ENCODE results near the gene MAP7D3.

Gene MAP7D3

DNA sequence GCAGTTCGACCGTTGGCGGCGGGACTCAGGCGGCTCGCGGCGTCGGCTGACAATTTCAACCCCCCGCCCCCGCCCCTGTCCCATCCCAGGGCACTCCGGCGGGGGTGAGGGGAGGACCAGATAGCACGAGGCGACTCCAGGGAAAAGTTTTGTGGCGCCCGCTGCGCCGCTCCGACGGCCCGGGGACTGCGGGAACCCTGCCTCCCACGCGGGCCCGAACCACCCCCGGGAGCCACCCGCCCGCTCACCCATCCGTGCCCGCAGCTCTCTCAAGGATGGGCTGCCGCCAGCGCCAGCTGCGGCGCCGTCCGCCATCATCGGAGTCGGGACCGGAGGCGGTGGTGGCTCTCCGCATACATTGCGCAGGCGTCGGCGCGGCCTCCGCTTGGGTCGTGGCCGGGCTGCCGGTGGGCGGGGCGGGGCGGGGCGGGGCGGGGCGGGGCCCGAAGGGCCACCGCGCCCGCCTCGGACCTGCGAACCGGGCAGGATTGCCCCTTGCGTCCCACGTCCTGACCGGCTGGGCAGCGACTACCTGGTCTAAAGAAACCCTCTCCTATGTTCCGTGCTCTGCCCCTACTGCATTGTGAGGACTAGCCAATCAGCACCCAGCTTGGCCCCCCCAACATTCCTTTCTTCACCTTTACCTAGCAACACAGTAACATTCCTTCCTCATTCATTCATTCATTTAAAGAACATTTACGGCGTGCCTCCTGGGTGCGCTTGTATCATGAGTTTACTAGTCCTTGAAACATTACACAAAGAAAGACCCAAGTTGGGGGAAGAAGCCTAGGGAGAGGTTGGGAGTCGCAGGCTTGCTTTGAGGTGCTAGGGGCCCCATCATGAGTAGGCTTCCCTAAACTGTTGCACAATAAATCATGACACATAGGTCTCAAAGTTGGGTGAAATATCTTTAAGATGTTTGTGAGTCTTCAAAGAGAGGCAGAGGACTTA, at the start of gene MAP7D3 (continued):
- TF ChIP-seq, protein P1, sequence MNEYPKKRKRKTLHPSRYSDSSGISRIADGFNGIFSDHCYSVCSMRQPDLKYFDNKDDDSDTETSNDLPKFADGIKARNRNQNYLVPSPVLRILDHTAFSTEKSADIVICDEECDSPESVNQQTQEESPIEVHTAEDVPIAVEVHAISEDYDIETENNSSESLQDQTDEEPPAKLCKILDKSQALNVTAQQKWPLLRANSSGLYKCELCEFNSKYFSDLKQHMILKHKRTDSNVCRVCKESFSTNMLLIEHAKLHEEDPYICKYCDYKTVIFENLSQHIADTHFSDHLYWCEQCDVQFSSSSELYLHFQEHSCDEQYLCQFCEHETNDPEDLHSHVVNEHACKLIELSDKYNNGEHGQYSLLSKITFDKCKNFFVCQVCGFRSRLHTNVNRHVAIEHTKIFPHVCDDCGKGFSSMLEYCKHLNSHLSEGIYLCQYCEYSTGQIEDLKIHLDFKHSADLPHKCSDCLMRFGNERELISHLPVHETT (tag by site-specific recombination; IDR thresholded peaks at IDR 0.05) = no peak
- no peak for TF ChIP-seq SETDB1 (IDR thresholded peaks at IDR 0.05; ENCODE audit: insufficient read length, low read length)
- TF ChIP-seq, protein P2, sequence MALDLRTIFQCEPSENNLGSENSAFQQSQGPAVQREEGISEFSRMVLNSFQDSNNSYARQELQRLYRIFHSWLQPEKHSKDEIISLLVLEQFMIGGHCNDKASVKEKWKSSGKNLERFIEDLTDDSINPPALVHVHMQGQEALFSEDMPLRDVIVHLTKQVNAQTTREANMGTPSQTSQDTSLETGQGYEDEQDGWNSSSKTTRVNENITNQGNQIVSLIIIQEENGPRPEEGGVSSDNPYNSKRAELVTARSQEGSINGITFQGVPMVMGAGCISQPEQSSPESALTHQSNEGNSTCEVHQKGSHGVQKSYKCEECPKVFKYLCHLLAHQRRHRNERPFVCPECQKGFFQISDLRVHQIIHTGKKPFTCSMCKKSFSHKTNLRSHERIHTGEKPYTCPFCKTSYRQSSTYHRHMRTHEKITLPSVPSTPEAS (tag by site-specific recombination; IDR thresholded peaks at IDR 0.05) = no peak
- no peak for TF ChIP-seq ZNF221 (tag by site-specific recombination; IDR thresholded peaks at IDR 0.05; ENCODE audit: borderline replicate concordance)
- no peak for TF ChIP-seq ZNF16 (tag by site-specific recombination; IDR thresholded peaks at IDR 0.05; ENCODE audit: low read depth)
- TF ChIP-seq ZNF843 (tag by site-specific recombination; IDR thresholded peaks at IDR 0.05) = no peak
- TF ChIP-seq ZNF223 (tag by site-specific recombination; IDR thresholded peaks at IDR 0.05) = no peak
- TF ChIP-seq FEZF1 (tag by site-specific recombination; IDR thresholded peaks at IDR 0.05) = no peak
- peak; percentile 21; the same call in 1 of the 2 replicates for TF ChIP-seq ZNF777 (tag by site-specific recombination; IDR thresholded peaks at IDR 0.05; ENCODE audit: borderline replicate concordance)
- TF ChIP-seq KLF7 (tag by site-specific recombination; IDR thresholded peaks at IDR 0.05; ENCODE audit: borderline replicate concordance) = no peak
- no peak for TF ChIP-seq ZFP3 (tag by site-specific recombination; IDR thresholded peaks at IDR 0.05; ENCODE audit: low read depth)
- TF ChIP-seq, protein P3, sequence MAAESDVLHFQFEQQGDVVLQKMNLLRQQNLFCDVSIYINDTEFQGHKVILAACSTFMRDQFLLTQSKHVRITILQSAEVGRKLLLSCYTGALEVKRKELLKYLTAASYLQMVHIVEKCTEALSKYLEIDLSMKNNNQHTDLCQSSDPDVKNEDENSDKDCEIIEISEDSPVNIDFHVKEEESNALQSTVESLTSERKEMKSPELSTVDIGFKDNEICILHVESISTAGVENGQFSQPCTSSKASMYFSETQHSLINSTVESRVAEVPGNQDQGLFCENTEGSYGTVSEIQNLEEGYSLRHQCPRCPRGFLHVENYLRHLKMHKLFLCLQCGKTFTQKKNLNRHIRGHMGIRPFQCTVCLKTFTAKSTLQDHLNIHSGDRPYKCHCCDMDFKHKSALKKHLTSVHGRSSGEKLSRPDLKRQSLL (tag by site-specific recombination; IDR thresholded peaks at IDR 0.05) = no peak
- no peak for TF ChIP-seq ZNF302 (tag by site-specific recombination; IDR thresholded peaks at IDR 0.05; ENCODE audit: low read depth)
- no peak for TF ChIP-seq ZNF202 (tag by site-specific recombination; IDR thresholded peaks at IDR 0.05; ENCODE audit: borderline replicate concordance)
- TF ChIP-seq ZNF175 (tag by site-specific recombination; IDR thresholded peaks at IDR 0.05) = no peak
- TF ChIP-seq, protein P4, sequence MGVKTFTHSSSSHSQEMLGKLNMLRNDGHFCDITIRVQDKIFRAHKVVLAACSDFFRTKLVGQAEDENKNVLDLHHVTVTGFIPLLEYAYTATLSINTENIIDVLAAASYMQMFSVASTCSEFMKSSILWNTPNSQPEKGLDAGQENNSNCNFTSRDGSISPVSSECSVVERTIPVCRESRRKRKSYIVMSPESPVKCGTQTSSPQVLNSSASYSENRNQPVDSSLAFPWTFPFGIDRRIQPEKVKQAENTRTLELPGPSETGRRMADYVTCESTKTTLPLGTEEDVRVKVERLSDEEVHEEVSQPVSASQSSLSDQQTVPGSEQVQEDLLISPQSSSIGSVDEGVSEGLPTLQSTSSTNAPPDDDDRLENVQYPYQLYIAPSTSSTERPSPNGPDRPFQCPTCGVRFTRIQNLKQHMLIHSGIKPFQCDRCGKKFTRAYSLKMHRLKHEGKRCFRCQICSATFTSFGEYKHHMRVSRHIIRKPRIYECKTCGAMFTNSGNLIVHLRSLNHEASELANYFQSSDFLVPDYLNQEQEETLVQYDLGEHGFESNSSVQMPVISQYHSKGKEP (tag by site-specific recombination; IDR thresholded peaks at IDR 0.05) = no peak
- TF ChIP-seq, protein P5, sequence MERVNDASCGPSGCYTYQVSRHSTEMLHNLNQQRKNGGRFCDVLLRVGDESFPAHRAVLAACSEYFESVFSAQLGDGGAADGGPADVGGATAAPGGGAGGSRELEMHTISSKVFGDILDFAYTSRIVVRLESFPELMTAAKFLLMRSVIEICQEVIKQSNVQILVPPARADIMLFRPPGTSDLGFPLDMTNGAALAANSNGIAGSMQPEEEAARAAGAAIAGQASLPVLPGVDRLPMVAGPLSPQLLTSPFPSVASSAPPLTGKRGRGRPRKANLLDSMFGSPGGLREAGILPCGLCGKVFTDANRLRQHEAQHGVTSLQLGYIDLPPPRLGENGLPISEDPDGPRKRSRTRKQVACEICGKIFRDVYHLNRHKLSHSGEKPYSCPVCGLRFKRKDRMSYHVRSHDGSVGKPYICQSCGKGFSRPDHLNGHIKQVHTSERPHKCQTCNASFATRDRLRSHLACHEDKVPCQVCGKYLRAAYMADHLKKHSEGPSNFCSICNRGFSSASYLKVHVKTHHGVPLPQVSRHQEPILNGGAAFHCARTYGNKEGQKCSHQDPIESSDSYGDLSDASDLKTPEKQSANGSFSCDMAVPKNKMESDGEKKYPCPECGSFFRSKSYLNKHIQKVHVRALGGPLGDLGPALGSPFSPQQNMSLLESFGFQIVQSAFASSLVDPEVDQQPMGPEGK (tag by site-specific recombination; IDR thresholded peaks at IDR 0.05) = no peak; the same call in 1 of the 2 replicates
- no peak for TF ChIP-seq ZSCAN23 (tag by site-specific recombination; IDR thresholded peaks at IDR 0.05)
- TF ChIP-seq, protein P6, sequence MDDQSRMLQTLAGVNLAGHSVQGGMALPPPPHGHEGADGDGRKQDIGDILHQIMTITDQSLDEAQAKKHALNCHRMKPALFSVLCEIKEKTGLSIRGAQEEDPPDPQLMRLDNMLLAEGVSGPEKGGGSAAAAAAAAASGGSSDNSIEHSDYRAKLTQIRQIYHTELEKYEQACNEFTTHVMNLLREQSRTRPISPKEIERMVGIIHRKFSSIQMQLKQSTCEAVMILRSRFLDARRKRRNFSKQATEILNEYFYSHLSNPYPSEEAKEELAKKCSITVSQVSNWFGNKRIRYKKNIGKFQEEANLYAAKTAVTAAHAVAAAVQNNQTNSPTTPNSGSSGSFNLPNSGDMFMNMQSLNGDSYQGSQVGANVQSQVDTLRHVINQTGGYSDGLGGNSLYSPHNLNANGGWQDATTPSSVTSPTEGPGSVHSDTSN (CRISPR knock-in tag; IDR thresholded peaks at IDR 0.05) = 0 out of 2 replicates have a peak, but pooled peaks have one; percentile 31
- no peak for TF ChIP-seq TCF7L2 (IDR thresholded peaks at IDR 0.05; ENCODE audit: borderline replicate concordance, low read depth, low read length)
- no peak for TF ChIP-seq ZNF169 (tag by site-specific recombination; IDR thresholded peaks at IDR 0.05)
- no peak for TF ChIP-seq ZNF174 (tag by site-specific recombination; IDR thresholded peaks at IDR 0.05)
- peak; percentile 56; the same call in 1 of the 2 replicates for TF ChIP-seq ZBTB8A (tag by site-specific recombination; IDR thresholded peaks at IDR 0.05)
- TF ChIP-seq, protein P7, sequence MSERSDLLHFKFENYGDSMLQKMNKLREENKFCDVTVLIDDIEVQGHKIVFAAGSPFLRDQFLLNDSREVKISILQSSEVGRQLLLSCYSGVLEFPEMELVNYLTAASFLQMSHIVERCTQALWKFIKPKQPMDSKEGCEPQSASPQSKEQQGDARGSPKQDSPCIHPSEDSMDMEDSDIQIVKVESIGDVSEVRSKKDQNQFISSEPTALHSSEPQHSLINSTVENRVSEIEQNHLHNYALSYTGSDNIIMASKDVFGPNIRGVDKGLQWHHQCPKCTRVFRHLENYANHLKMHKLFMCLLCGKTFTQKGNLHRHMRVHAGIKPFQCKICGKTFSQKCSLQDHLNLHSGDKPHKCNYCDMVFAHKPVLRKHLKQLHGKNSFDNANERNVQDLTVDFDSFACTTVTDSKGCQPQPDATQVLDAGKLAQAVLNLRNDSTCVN (tag by site-specific recombination; optimal IDR thresholded peaks at IDR 0.05) = peak; percentile 69

All from HEK293 (cell line).